ENCODE measurements around the gene TBC1D1. TPM values are rescaled to one million over a fixed set of nuclear protein-coding genes. Genes with fewer than 3 reads are reported as not detected.

The TBC1D1 gene
- total RNA-seq, 2 donors from 2014 or later: 49.8 to 129 TPM

- intact Hi-C loops (cut with DNase I): no loop called here
- Histone ChIP-seq H3K27ac (no peak overlapping the region), H3K4me1 (replicated peaks) (peaks cover 3% of the 10 kb centered on the region), H3K36me3 (no peaks in the 10 kb centered on the region), H3K9me3 (no peaks in the 10 kb centered on the region), H3K27me3 (replicated peaks; ENCODE audit: insufficient read depth) (no peaks in the 10 kb centered on the region), H3K4me3 (no peak overlapping the region)
- TF ChIP-seq POLR2A (IDR thresholded peaks at IDR 0.05) (no peak), CTCF (IDR thresholded peaks at IDR 0.05) (no peak), POLR2AphosphoS5 (IDR thresholded peaks at IDR 0.05) (no peak)
- no peak for DNase-seq (ENCODE audit: low spot score)
These were observed 258.6 kb downstream of the TBC1D1 start for GRCh38 chr4:38149472-38149996.

- peak; percentile 27 for TF ChIP-seq POLR2AphosphoS5 (IDR thresholded peaks at IDR 0.05)
- no peak for TF ChIP-seq CTCF (IDR thresholded peaks at IDR 0.05)
- Histone ChIP-seq H3K27me3 (replicated peaks; ENCODE audit: insufficient read depth) (no peaks in the 10 kb centered on the region), H3K9me3 (no peaks in the 10 kb centered on the region), H3K4me3 (no peak overlapping the region), H3K27ac (no peak overlapping the region), H3K4me1 (replicated peaks) (peaks cover 9% of the 10 kb centered on the region), H3K36me3 (no peaks in the 10 kb centered on the region)
- no peak for DNase-seq (ENCODE audit: low spot score)
- intact Hi-C loops (cut with DNase I): no loop called here
- 57% methylated on average over 8 of the region's 8 CpGs for WGBS
These were observed 259.2 kb downstream of the TBC1D1 start for GRCh38 chr4:38149997-38150671.

DNA sequence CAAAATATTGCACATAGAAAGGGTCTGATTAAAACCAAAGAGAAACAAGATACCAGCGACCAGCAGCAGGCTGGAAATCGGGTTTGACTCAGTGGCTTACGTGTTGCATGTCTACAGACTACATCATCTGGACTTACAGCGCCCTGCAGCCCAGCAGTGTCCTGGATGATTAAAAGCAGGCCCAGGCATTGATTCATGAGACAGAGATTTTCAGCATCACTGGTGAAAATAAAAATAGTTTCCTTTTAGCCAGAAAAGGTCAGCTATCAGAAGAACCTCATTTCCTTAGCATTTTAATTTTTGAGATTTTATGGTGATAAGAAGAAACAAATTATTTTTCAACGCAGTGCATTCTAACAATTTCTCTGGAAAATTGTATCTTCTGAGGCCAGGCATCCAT is 259.9 kb downstream of the TBC1D1 start:
- H3K4me3 ChIP-seq: no peak overlapping the region
- H3K27ac ChIP-seq: no peak overlapping the region
- 74% methylated on average over 5 of the region's 5 CpGs for WGBS
- H3K9me3 ChIP-seq: no peaks in the 10 kb centered on the region
- H3K27me3 ChIP-seq (replicated peaks; ENCODE audit: insufficient read depth): no peaks in the 10 kb centered on the region
- intact Hi-C loops (cut with DNase I): no loop called here
- no peaks in the 10 kb centered on the region for H3K36me3 ChIP-seq
- peaks cover 9% of the 10 kb centered on the region for H3K4me1 ChIP-seq (replicated peaks)
- DNase-seq (ENCODE audit: low spot score): no peak
- TF ChIP-seq POLR2A (IDR thresholded peaks at IDR 0.05): no peak
- TF ChIP-seq CTCF (IDR thresholded peaks at IDR 0.05): no peak
- TF ChIP-seq POLR2AphosphoS5 (IDR thresholded peaks at IDR 0.05): no peak

GRCh38 chr4:38151873-38152272 is 261.0 kb downstream of the TBC1D1 start:
- intact Hi-C loops (cut with DNase I): no loop called here
- Histone ChIP-seq H3K36me3 (no peaks in the 10 kb centered on the region), H3K27me3 (replicated peaks; ENCODE audit: insufficient read depth) (no peaks in the 10 kb centered on the region), H3K27ac (no peak overlapping the region), H3K9me3 (no peaks in the 10 kb centered on the region), H3K4me1 (replicated peaks) (peaks cover 9% of the 10 kb centered on the region), H3K4me3 (no peak overlapping the region)
- 96% methylated on average over 6 of the region's 6 CpGs for WGBS
- no peak for TF ChIP-seq POLR2A (IDR thresholded peaks at IDR 0.05)
- no peak for TF ChIP-seq POLR2AphosphoS5 (IDR thresholded peaks at IDR 0.05)
- TF ChIP-seq CTCF (IDR thresholded peaks at IDR 0.05): no peak
- DNase-seq (ENCODE audit: low spot score): no peak

DNA sequence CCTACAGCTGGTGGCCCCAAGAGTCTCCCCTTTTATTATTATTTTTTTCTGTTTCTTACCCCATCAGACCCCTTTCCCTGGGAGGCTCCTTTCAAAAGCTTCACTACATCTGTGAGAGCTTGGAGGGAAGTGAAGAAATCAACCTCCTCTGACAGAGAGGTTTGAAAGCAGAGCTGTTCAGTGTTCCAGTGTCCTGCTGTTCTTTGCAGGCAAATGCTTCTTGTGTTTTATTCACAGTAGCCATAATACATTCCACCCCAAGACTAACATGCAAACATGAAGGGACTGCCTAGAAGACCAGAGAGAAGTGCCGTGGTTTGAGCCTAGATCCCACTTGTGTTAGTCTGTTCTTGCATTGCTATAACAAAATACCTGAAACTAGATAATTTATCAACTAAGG is 261.4 kb downstream of the TBC1D1 start:
- H3K27ac ChIP-seq: no peak overlapping the region
- no peak for DNase-seq (ENCODE audit: low spot score)

More for the DNA sequence above, 261.4 kb downstream of the TBC1D1 start:
- 94% methylated on average over 1 of the region's 1 CpG for WGBS
- H3K4me3 ChIP-seq: no peak overlapping the region
- no peaks in the 10 kb centered on the region for H3K36me3 ChIP-seq
- intact Hi-C loops (cut with DNase I): no loop called here
- no peak for TF ChIP-seq CTCF (IDR thresholded peaks at IDR 0.05)
- no peak for TF ChIP-seq POLR2A (IDR thresholded peaks at IDR 0.05)
- no peak for TF ChIP-seq POLR2AphosphoS5 (IDR thresholded peaks at IDR 0.05)
- H3K9me3 ChIP-seq: no peaks in the 10 kb centered on the region
- peaks cover 9% of the 10 kb centered on the region for H3K4me1 ChIP-seq (replicated peaks)
- no peaks in the 10 kb centered on the region for H3K27me3 ChIP-seq (replicated peaks; ENCODE audit: insufficient read depth)

All from prostate gland (tissue), 2 donors.